Measurements from ENCODE around the gene IL12A.

The IL12A gene
- long read RNA-seq, partial matches to known transcripts = 0 of 1 reads
- long read RNA-seq, other reads (novel, unspliced or antisense) = 0 of 1 reads

GRCh38 chr3:159988617-159989271 is at the start of gene IL12A:
Gene IL12A (plus strand): TSS chr3:159988835.
- Histone ChIP-seq H3K27ac (replicated peaks) (no peak within 1 kb of the TSS), H3K27me3 (ENCODE audit: insufficient read depth, poor library complexity, severe bottlenecking) (peaks cover 4% of the 10 kb centered on the region), H3K4me3 (replicated peaks; ENCODE audit: insufficient read depth, low read length) (peak within 1 kb of the TSS; percentile 61)
- TF ChIP-seq GABPA (IDR thresholded peaks at IDR 0.05; ENCODE audit: low read depth) (no peak), SPI1 (IDR thresholded peaks at IDR 0.05; ENCODE audit: borderline replicate concordance, low read depth) (no peak), REST (IDR thresholded peaks at IDR 0.05; ENCODE audit: insufficient replicate concordance, low read depth) (no peak), POLR2AphosphoS5 (IDR thresholded peaks at IDR 0.05; ENCODE audit: low read depth) (no peak), CTCF (IDR thresholded peaks at IDR 0.05; ENCODE audit: insufficient read depth, low read length) (peak; percentile 81)
- DNase-seq (ENCODE audit: low read depth in 1 of 2, low spot score in 1 of 2) = peak; percentile 41 to 70

- DNase-seq (ENCODE audit: low read depth in 1 of 2, low spot score in 1 of 2) = peak in 1 of 2 experiments; percentile 23
- H3K4me3 ChIP-seq (replicated peaks; ENCODE audit: insufficient read depth, low read length) = no peak overlapping the region
- no peak for TF ChIP-seq CTCF (IDR thresholded peaks at IDR 0.05; ENCODE audit: insufficient read depth, low read length)
- TF ChIP-seq SPI1 (IDR thresholded peaks at IDR 0.05; ENCODE audit: borderline replicate concordance, low read depth) = peak; percentile 70; the same call in 1 of the 2 replicates
- no peak overlapping the region for H3K27ac ChIP-seq (replicated peaks)
- H3K27me3 ChIP-seq (ENCODE audit: insufficient read depth, poor library complexity, severe bottlenecking) = no peaks in the 10 kb centered on the region
Measured at GRCh38 chr3:159941038-159942000, 47.3 kb upstream of the IL12A start.

- Histone ChIP-seq H3K27me3 (ENCODE audit: insufficient read depth, poor library complexity, severe bottlenecking) (no peaks in the 10 kb centered on the region), H3K27ac (replicated peaks) (no peak overlapping the region), H3K4me3 (replicated peaks; ENCODE audit: insufficient read depth, low read length) (no peak overlapping the region)
- TF ChIP-seq SPI1 (IDR thresholded peaks at IDR 0.05; ENCODE audit: borderline replicate concordance, low read depth) (no peak), REST (IDR thresholded peaks at IDR 0.05; ENCODE audit: insufficient replicate concordance, low read depth) (no peak), POLR2AphosphoS5 (IDR thresholded peaks at IDR 0.05; ENCODE audit: low read depth) (no peak), CTCF (IDR thresholded peaks at IDR 0.05; ENCODE audit: insufficient read depth, low read length) (no peak), GABPA (IDR thresholded peaks at IDR 0.05; ENCODE audit: low read depth) (no peak)
- DNase-seq (ENCODE audit: low read depth in 1 of 2, low spot score in 1 of 2) = no peak
Measured at GRCh38 chr3:159944781-159945180, 43.9 kb upstream of the IL12A start.
